ENCODE measurements around the gene PTBP1. TPM values are rescaled to one million over a fixed set of nuclear protein-coding genes. Genes with fewer than 3 reads are reported as not detected.

PTBP1 gene
- total RNA-seq, 1 experiment from 2014 or later = 510 TPM

GRCh38 chr19:788983-789700 lies 8.1 kb upstream of the PTBP1 start:
- Histone ChIP-seq H3K27me3 (replicated peaks; ENCODE audit: control insufficient read depth, insufficient read depth, low read length) (no peaks in the 10 kb centered on the region), H3K36me3 (ENCODE audit: control insufficient read depth, insufficient read depth, low read length) (no peaks in the 10 kb centered on the region; the same call in 1 of the 2 replicates), H3K9me3 (no peaks in the 10 kb centered on the region), H3K4me3 (ENCODE audit: low read depth, low read length) (no peak overlapping the region), H3K4me1 (peaks cover 5% of the 10 kb centered on the region; the same call in 1 of the 2 replicates)
- ChIA-PET POLR2A (no interaction called here), CTCF (no interaction called here)
- H3K9me3 Mint-ChIP-seq (ENCODE audit: unreplicated experiment) = no peaks in the 10 kb centered on the region
- no TSS peak for BruUV-seq (replicated peaks)
- DNase-seq = no peak
- H3K4me1 Mint-ChIP-seq (ENCODE audit: low read depth, unreplicated experiment) = peaks cover 12% of the 10 kb centered on the region
- H3K36me3 Mint-ChIP-seq (ENCODE audit: insufficient read depth, unreplicated experiment) = peaks cover 88% of the 10 kb centered on the region
- intact Hi-C loops (cut with micrococcal nuclease; ENCODE audit: unreplicated experiment) = no loop called here
- TF ChIP-seq, protein P1, sequence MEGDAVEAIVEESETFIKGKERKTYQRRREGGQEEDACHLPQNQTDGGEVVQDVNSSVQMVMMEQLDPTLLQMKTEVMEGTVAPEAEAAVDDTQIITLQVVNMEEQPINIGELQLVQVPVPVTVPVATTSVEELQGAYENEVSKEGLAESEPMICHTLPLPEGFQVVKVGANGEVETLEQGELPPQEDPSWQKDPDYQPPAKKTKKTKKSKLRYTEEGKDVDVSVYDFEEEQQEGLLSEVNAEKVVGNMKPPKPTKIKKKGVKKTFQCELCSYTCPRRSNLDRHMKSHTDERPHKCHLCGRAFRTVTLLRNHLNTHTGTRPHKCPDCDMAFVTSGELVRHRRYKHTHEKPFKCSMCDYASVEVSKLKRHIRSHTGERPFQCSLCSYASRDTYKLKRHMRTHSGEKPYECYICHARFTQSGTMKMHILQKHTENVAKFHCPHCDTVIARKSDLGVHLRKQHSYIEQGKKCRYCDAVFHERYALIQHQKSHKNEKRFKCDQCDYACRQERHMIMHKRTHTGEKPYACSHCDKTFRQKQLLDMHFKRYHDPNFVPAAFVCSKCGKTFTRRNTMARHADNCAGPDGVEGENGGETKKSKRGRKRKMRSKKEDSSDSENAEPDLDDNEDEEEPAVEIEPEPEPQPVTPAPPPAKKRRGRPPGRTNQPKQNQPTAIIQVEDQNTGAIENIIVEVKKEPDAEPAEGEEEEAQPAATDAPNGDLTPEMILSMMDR (IDR thresholded peaks at IDR 0.05; ENCODE audit: insufficient read depth in 1 of 2, low read depth in 1 of 2, low read length in 1 of 2, severe bottlenecking in 1 of 2, unreplicated experiment in 1 of 2) = no peak
- H3K4me3 Mint-ChIP-seq (ENCODE audit: unreplicated experiment) = no peak overlapping the region
- H3K27ac Mint-ChIP-seq (ENCODE audit: unreplicated experiment) = peak overlapping the region; percentile 71
- H3K27me3 Mint-ChIP-seq (ENCODE audit: insufficient read depth, unreplicated experiment) = no peaks in the 10 kb centered on the region

- no peak for DNase-seq
- peaks cover 82% of the 10 kb centered on the region for H3K36me3 Mint-ChIP-seq (ENCODE audit: insufficient read depth, unreplicated experiment)
- intact Hi-C loops (cut with micrococcal nuclease; ENCODE audit: unreplicated experiment) = no loop called here
Measured at GRCh38 chr19:789701-790060, 7.6 kb upstream of the PTBP1 start.

DNA sequence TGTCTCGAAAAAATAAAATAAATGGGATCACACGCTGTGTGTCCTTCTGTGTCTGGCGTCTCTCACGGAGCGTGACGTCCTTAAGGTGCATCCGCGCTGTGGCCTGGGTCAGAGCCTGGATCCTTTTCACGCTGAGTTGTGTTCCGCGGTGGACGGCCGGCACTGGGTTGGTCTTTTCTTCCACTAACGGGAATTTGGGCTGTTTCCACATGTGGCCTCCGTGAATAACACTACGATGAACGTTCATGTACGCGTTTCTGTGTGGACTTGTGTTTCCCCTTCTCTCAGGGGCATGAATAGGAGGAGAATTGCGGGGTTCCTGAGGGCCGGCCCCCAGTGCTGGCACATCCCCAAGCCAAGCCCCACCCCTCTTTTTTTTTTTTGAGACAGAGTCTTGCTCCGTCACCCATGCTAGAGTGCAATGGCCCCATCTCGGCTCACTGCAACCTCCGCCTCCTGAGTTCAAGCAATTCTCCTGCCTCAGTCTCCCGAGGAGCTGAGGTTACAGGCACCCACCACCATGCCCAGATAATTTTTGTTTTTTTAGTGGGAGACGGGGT lies 6.2 kb upstream of the PTBP1 start:
- no peaks in the 10 kb centered on the region; the same call in 1 of the 2 replicates for H3K36me3 ChIP-seq (ENCODE audit: control insufficient read depth, insufficient read depth, low read length)
- Mint-ChIP-seq H3K4me3 (ENCODE audit: unreplicated experiment) (no peak overlapping the region), H3K4me1 (ENCODE audit: low read depth, unreplicated experiment) (peaks cover 12% of the 10 kb centered on the region), H3K36me3 (ENCODE audit: insufficient read depth, unreplicated experiment) (peaks cover 73% of the 10 kb centered on the region), H3K27ac (ENCODE audit: unreplicated experiment) (no peak overlapping the region), H3K9me3 (ENCODE audit: unreplicated experiment) (no peaks in the 10 kb centered on the region), H3K27me3 (ENCODE audit: insufficient read depth, unreplicated experiment) (no peaks in the 10 kb centered on the region)
- H3K4me3 ChIP-seq (ENCODE audit: low read depth, low read length) = no peak overlapping the region
- no peak for DNase-seq
- CTCF ChIA-PET = no interaction called here
- intact Hi-C loops (cut with micrococcal nuclease; ENCODE audit: unreplicated experiment) = no loop called here
- no TSS peak for BruUV-seq (replicated peaks)
- H3K9me3 ChIP-seq = no peaks in the 10 kb centered on the region
- TF ChIP-seq, protein P1 (IDR thresholded peaks at IDR 0.05; ENCODE audit: insufficient read depth in 1 of 2, low read depth in 1 of 2, low read length in 1 of 2, severe bottlenecking in 1 of 2, unreplicated experiment in 1 of 2) = no peak
- no peaks in the 10 kb centered on the region for H3K27me3 ChIP-seq (replicated peaks; ENCODE audit: control insufficient read depth, insufficient read depth, low read length)
- peaks cover 5% of the 10 kb centered on the region; the same call in 1 of the 2 replicates for H3K4me1 ChIP-seq
- POLR2A ChIA-PET = no interaction called here

More at GRCh38 chr19:789701-790060, 7.6 kb upstream of the PTBP1 start:
- Mint-ChIP-seq H3K27me3 (ENCODE audit: insufficient read depth, unreplicated experiment) (no peaks in the 10 kb centered on the region), H3K9me3 (ENCODE audit: unreplicated experiment) (no peaks in the 10 kb centered on the region), H3K27ac (ENCODE audit: unreplicated experiment) (peak overlapping the region; percentile 71), H3K4me3 (ENCODE audit: unreplicated experiment) (no peak overlapping the region), H3K4me1 (ENCODE audit: low read depth, unreplicated experiment) (peaks cover 12% of the 10 kb centered on the region)
- Histone ChIP-seq H3K9me3 (no peaks in the 10 kb centered on the region), H3K27me3 (replicated peaks; ENCODE audit: control insufficient read depth, insufficient read depth, low read length) (no peaks in the 10 kb centered on the region), H3K36me3 (ENCODE audit: control insufficient read depth, insufficient read depth, low read length) (no peaks in the 10 kb centered on the region; the same call in 1 of the 2 replicates), H3K4me3 (ENCODE audit: low read depth, low read length) (no peak overlapping the region), H3K4me1 (peaks cover 5% of the 10 kb centered on the region; the same call in 1 of the 2 replicates)
- CTCF ChIA-PET = no interaction called here
- POLR2A ChIA-PET = no interaction called here
- BruUV-seq (replicated peaks) = no TSS peak
- TF ChIP-seq, protein P1 (IDR thresholded peaks at IDR 0.05; ENCODE audit: insufficient read depth in 1 of 2, low read depth in 1 of 2, low read length in 1 of 2, severe bottlenecking in 1 of 2, unreplicated experiment in 1 of 2) = no peak
